PFSK-1 (cell line): ENCODE measurements around the gene SEMA4D.

Experiments
- POLR2AphosphoS5 ChIP-seq: IDR thresholded peaks from 2 replicates; pipeline ENCODE4 v1.6.1; 2012; ENCODE audit warnings: low read depth, mild to moderate bottlenecking, control low read depth, low read length, moderate library complexity
- TAF1 ChIP-seq: IDR thresholded peaks from 2 replicates; pipeline ENCODE4 v1.6.1; 2012; ENCODE audit warnings: low read length, control low read depth, borderline replicate concordance; ENCODE audit not compliant: insufficient read depth

- TF ChIP-seq POLR2AphosphoS5 (no peak), TAF1 (no peak)
Measured at GRCh38 chr9:89534515-89535287, 36.8 kb upstream of the SEMA4D start.
